GM12864 (cell line): ENCODE results near the gene TSPAN32.

ENCODE experiments used
- DNase-seq: peaks from one replicate; pipeline ENCODE4 v3.0.0-alpha.2; 2011; ENCODE audit warnings: low read depth
- H3K4me3 ChIP-seq: 2 replicates; pipeline ENCODE4 v1.5.1; 2011; ENCODE audit warnings: mild to moderate bottlenecking, low read depth, low read length, control low read depth
- CTCF ChIP-seq: IDR thresholded peaks from 2 replicates; pipeline ENCODE4 v1.5.1; 2011; ENCODE audit warnings: low read depth, mild to moderate bottlenecking, moderate library complexity, low read length, control low read depth, inconsistent platforms; ENCODE audit errors: missing control alignments

TSPAN32 gene

GRCh38 chr11:2264366-2265053 lies 37.3 kb upstream of the TSPAN32 start:
- no peak overlapping the region for H3K4me3 ChIP-seq
- no peak for DNase-seq
- TF ChIP-seq CTCF: no peak

- peak; percentile 16 for DNase-seq
- no peak overlapping the region for H3K4me3 ChIP-seq
- TF ChIP-seq CTCF: no peak
Observed at GRCh38 chr11:2265396-2265795, 36.4 kb upstream of the TSPAN32 start.

- no peak for TF ChIP-seq CTCF
- DNase-seq: no peak
- no peak overlapping the region for H3K4me3 ChIP-seq
Observed at GRCh38 chr11:2265854-2266585, 35.8 kb upstream of the TSPAN32 start.

GRCh38 chr11:2266586-2267305 lies 35.1 kb upstream of the TSPAN32 start:
- TF ChIP-seq CTCF: no peak
- no peak overlapping the region for H3K4me3 ChIP-seq
- DNase-seq: no peak

- no peak for TF ChIP-seq CTCF
- no peak for DNase-seq
- H3K4me3 ChIP-seq: no peak overlapping the region
Observed at GRCh38 chr11:2267306-2267850, 34.4 kb upstream of the TSPAN32 start.

- no peak overlapping the region for H3K4me3 ChIP-seq
- no peak for DNase-seq
- TF ChIP-seq CTCF: no peak
Observed at GRCh38 chr11:2267851-2268728, 33.7 kb upstream of the TSPAN32 start.
